Effector CD4-positive, alpha-beta T cell (primary cell): ENCODE measurements around the gene NTN1.

Experiments
- DNase-seq: peaks from one replicate; pipeline ENCODE4 v3.0.0-alpha.2; 2020

The NTN1 gene

GRCh38 chr17:9037736-9038135 is 16.4 kb downstream of the NTN1 start:
- no peak for DNase-seq

DNA sequence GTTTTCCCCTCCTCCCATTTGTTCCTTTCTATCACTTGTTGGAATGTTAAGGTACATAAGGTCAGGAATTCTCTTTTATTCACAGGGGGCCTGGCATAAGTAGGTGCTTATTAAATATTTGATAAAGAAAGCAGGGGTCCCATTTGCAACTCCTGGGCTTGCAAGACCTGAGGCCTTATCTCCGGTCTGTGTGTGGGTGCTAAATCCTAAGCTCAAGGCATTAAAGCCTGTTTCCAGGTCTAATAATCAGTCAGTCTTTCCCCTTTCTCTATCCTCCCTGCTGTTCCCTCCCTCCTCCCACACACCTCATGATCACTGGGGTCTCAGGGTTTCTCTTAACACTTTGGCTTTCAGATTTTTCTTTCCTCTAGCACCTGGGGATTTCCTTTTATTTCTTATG is 17.1 kb downstream of the NTN1 start:
- no peak for DNase-seq

DNA sequence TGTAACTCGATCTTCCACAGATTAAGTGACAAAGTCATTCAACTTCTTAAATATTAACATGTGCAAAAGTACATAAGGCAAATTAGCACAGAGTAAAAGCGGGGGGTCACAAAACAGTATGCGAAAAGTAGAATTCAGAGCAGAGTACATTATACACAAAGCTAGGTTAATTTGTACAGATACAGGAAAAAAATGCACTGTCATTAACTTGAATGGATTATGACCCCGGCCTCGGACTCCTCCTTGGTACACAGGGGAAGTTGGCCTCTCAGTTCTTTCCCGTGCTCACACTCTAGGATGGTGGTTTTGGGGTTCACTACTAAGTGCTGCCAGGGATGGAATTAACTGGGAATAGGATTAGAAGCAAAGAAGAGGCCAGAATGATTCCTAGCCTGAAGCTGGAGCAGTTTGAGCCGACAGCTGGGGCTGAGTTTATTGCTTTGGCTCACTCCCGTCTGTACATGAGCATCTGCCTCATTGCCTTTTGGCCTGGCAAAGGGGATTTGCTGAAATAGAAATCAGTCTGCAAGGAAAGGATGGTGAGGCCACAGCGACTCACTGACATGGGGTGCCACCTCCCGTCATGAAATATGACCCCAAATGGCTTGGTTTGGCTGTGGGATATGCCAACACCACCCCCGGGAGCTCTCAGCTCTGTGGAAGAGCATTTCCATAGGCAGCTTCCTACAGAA is 23.6 kb downstream of the NTN1 start:
- no peak for DNase-seq

DNA sequence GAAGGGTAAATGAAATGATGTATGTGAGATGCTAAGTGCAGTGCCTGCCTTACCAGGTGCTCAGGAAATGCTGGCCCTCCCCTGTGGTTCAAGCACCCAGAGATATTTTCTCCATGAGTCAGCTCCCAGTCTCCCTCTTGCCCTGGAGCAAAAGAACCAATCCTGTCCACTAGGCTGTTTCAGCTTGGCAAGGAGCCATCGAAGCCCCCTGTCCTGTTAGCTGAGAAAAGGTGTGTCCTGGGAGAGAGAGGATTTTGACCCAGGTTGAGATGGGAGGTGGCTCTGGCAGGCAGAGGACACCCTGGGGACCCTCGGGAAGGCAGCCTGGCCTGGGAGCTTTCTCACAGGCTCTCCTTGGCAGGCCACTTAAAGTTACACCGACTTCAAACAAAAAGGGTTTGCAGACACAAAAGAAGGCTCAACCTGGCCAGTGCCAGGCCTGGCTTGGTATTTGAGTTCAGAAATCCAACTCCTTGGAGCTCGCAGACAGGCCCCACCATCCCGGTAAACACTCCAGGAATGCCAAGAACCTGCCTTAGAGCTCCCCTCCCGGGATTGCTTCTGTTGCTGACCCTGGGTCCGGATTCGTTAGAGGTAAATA is 29.6 kb downstream of the NTN1 start:
- DNase-seq, result no peak

DNA sequence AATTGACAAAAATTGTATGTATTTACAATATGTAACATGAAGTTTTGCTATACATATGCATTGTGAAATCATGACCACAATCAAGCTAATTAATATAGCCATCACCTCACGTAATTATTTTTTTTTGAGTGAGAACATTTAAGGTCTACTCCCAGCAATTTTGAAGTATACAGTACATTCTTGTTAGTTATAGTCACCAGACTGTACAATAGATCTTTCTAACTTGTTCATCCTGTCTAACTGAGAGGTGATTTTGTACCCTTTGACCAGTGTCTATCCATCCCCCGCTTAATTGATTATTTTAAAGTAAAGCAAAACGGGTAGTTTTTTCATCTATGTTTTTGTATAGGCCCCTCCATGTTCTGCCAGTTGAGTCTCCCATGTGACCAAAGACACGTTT is 30.3 kb downstream of the NTN1 start:
- DNase-seq, result no peak

GRCh38 chr17:9052921-9053320 is 31.6 kb downstream of the NTN1 start:
- no peak for DNase-seq

DNA sequence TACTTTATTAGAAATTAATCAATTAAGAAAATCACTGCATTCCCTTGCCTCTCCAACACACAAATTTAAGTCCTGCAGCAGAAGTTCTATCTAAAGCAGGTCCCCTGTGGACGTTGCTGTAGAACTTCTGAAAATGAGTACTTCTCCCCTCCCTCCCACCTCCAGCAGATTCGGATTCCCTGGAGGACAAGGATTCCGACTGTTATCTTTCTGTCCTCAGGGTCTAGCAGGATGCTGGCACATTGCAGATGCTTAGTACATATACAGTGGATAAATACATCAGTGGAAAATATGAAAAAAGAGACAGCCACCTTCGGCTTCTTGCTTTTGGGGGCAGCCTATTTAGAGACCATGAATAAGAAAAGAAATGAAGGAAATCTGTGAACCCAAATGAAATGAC is 32.1 kb downstream of the NTN1 start:
- no peak for DNase-seq

DNA sequence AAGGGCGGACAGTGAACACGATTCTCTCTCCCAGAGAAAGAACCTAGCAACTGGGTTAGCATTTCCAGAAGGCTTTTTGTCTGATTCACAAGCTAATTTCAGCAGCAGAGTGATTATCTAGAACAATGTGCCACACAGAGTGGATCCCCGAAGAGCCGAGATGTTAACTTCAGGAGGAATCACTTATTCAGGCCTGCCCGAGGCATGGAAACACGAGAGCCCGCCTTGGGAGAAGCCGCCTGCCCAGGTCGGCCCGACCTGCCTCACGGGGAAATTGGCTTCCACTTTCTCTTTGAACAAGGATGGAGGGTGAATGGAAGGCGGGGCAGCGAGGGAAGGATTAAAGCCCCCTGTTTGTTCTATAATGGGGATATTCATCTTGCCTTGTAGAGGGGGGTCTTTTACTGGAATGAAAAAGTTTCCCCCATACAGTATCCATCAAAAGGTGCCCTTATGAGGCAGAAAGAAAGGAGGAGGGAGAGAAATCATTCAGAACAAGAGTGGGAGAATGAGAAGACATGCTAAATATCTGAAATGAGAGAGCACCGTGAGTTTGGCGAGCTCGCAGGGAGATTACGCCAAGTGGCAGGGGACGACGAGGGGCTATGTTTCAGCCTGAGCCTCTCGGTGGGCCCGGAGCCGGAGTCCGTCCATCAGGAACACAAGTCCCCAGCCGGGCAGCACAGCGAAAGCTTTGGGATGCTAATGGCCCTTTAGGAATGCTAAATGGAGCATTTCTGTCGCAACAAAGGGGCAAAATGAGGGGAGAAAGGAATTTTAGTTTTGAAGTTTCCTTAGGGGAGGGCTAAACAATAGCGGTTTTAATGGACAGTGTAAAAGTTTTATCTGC is 33.0 kb downstream of the NTN1 start:
- DNase-seq, result no peak

- no peak for DNase-seq
Observed at GRCh38 chr17:9055281-9055680, 34.0 kb downstream of the NTN1 start.

DNA sequence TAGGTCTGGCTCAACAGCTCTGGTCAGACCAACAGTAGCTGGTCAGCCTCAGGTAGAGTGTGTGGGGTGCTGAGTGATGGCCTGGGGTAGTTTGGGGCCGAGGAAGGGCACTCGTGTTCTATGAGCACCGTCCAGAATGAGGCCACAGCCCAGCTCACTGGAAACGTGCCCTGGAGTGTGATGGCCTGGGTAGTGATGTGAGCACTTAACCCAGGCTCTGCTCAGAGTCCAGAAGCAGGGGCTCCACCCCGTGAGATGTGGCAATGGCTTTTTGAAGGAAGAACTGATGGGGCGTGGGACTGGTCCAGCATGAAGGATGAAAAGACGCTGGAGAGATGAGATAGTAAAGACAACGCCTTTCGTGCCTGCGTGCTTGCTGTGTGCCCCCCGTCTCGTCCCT is 35.3 kb downstream of the NTN1 start:
- DNase-seq, result no peak

GRCh38 chr17:9057310-9057709 is 36.0 kb downstream of the NTN1 start:
- no peak for DNase-seq

DNA sequence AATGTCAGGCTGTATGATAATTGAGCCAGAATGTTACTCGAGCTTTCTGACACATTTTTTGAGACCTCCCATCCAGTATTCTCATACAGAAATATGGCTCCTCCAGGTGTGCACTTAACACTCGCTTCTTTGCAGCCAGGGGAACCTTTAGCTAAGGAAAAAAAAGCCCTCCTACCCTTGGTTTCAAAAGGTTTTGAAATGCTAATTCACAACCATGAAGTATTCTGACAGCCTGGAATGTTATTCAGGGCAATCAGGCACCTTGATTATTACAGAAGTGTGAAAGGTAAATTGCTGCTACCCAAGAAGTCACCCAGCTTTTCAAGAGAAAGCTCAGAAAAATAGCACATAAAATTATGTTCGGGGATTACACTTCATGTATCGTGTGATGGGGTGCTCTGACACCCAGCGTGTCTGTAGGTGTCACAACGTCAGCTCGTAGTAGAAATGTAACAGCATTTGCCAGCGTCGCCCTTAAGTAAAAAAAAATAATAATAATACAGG is 41.1 kb downstream of the NTN1 start:
- no peak for DNase-seq

DNA sequence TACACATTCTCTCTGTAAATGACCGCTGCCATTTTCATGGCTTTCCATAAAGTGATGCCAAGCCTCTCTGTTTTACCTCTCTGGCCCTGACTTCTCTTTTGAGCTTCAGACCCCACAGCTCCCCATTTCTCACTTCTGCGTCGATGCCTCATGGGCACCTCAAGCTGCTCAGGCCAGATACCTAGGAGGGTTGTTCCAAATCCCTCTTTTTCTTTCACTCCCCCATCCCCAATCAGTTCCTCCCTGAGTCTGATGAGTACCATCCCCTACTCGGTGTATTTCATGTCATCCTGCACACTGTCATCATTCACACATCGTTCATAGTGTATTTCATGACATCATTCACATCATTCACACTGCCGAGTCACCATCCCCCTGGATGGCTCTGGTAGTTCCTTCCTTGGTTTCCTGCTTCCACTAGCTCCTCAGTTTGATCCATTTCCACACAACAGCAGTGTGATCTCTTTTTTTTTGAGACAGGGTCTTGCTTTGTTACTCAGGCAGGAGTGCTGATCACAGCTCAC is 43.1 kb downstream of the NTN1 start:
- no peak for DNase-seq

- no peak for DNase-seq
Observed at GRCh38 chr17:9071016-9071415, 49.7 kb downstream of the NTN1 start.

- no peak for DNase-seq
Observed at GRCh38 chr17:9071811-9072498, 50.6 kb downstream of the NTN1 start.

- DNase-seq, result no peak
Observed at GRCh38 chr17:9072696-9073339, 51.5 kb downstream of the NTN1 start.

GRCh38 chr17:9074131-9074530 is 52.8 kb downstream of the NTN1 start:
- DNase-seq, result no peak

- DNase-seq, result no peak
Observed at GRCh38 chr17:9079461-9080103, 58.3 kb downstream of the NTN1 start.

DNA sequence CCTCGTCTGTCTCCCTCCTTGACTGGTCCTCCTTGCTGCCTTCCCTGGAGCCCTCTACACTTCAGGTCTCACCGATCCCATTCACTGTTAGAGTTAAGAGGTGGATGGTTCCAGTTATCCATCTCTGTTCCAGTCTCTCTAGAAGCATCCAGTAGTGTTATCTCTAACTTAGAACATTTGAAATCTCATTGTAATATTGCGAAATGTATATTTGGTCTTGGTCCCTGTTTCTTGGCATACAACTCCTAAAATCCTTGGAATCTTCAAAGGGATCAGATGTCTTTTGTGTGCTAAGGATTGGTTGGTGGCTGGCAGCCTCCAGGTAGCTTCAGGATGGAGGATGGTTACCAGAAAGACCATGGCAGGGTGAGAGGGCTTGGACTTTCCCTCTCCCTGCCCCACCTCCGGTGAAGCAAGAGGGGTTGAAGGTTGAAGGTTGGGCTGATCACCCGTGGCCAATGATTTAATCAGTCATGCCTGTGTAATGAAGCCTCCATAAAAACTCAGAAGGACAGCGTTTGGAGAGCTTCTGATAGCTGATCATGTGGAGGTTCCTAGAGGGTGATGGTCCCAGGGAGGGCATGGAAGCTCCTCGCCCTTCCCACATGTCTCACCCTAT is 59.1 kb downstream of the NTN1 start:
- no peak for DNase-seq

GRCh38 chr17:9080983-9081382 is 59.7 kb downstream of the NTN1 start:
- DNase-seq, result no peak

GRCh38 chr17:9086577-9086976 is 65.3 kb downstream of the NTN1 start:
- DNase-seq, result no peak
